Measurements from ENCODE around the gene NUP42. TPM values are rescaled to one million over a fixed set of nuclear protein-coding genes. Genes with fewer than 3 reads are reported as not detected.

NUP42 gene
- total and polyA plus RNA-seq, 9 of the 15 experiments (the other 6 are each of a cell fraction or from before 2014, with no cell fraction given): 41.8 to 86.4 (median 71.2) TPM

DNA sequence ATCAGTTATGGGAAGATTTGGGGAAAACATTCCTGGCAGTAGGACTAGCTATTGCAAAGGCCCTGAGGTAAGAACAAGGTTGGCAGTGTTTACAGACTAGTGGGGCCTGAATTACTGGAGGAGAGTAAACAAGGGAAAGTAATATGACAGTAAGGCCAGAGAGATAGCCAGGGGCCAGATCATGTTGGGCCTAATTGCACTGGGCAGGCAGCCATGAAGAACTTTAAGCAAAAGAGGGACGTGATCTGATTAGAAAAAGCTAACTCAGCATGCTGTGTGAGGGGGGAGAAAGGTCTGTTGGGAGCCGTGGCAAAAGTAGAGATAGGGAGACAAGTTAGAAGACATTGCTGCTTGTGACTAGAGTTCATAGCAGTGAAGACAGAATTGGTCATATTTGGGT is 9.2 kb downstream of the NUP42 start (continued):
- TF ChIP-seq, protein P1, sequence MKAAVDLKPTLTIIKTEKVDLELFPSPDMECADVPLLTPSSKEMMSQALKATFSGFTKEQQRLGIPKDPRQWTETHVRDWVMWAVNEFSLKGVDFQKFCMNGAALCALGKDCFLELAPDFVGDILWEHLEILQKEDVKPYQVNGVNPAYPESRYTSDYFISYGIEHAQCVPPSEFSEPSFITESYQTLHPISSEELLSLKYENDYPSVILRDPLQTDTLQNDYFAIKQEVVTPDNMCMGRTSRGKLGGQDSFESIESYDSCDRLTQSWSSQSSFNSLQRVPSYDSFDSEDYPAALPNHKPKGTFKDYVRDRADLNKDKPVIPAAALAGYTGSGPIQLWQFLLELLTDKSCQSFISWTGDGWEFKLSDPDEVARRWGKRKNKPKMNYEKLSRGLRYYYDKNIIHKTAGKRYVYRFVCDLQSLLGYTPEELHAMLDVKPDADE (conservative IDR thresholded peaks at IDR 0.05; ENCODE audit: control insufficient read depth, low read depth, low read length): no peak
- TF ChIP-seq RNF2 (IDR thresholded peaks at IDR 0.05): peak; percentile 37; the same call in 1 of the 2 replicates
- no peak for TF ChIP-seq SAP30 (IDR thresholded peaks at IDR 0.05; ENCODE audit: borderline replicate concordance, insufficient read depth, low read depth, low read length, poor library complexity, severe bottlenecking)
- no peak for TF ChIP-seq RBM15 (IDR thresholded peaks at IDR 0.05; ENCODE audit: insufficient read depth, low read length)
- no peak for TF ChIP-seq WHSC1 (IDR thresholded peaks at IDR 0.05; ENCODE audit: low read length)
- peak; percentile 98 for TF ChIP-seq FOXJ2 (tag; IDR thresholded peaks at IDR 0.05)
- TF ChIP-seq ZFP1 (CRISPR knock-in tag; IDR thresholded peaks at IDR 0.05): no peak
- TF ChIP-seq, protein P2, sequence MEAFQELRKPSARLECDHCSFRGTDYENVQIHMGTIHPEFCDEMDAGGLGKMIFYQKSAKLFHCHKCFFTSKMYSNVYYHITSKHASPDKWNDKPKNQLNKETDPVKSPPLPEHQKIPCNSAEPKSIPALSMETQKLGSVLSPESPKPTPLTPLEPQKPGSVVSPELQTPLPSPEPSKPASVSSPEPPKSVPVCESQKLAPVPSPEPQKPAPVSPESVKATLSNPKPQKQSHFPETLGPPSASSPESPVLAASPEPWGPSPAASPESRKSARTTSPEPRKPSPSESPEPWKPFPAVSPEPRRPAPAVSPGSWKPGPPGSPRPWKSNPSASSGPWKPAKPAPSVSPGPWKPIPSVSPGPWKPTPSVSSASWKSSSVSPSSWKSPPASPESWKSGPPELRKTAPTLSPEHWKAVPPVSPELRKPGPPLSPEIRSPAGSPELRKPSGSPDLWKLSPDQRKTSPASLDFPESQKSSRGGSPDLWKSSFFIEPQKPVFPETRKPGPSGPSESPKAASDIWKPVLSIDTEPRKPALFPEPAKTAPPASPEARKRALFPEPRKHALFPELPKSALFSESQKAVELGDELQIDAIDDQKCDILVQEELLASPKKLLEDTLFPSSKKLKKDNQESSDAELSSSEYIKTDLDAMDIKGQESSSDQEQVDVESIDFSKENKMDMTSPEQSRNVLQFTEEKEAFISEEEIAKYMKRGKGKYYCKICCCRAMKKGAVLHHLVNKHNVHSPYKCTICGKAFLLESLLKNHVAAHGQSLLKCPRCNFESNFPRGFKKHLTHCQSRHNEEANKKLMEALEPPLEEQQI (IDR thresholded peaks at IDR 0.05): peak; percentile 84; the same call in 1 of the 2 replicates
- TF ChIP-seq ZNF121 (CRISPR knock-in tag; conservative IDR thresholded peaks at IDR 0.05): no peak
- TF ChIP-seq NFE2L1 (tag; IDR thresholded peaks at IDR 0.05; ENCODE audit: borderline replicate concordance, low read depth): no peak
- TF ChIP-seq, protein P3, sequence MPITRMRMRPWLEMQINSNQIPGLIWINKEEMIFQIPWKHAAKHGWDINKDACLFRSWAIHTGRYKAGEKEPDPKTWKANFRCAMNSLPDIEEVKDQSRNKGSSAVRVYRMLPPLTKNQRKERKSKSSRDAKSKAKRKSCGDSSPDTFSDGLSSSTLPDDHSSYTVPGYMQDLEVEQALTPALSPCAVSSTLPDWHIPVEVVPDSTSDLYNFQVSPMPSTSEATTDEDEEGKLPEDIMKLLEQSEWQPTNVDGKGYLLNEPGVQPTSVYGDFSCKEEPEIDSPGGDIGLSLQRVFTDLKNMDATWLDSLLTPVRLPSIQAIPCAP (CRISPR knock-in tag; IDR thresholded peaks at IDR 0.05; ENCODE audit: borderline replicate concordance): no peak
- no peak for TF ChIP-seq HEY1 (CRISPR knock-in tag; IDR thresholded peaks at IDR 0.05; ENCODE audit: borderline replicate concordance)
- TF ChIP-seq TCF7L2 (IDR thresholded peaks at IDR 0.05; ENCODE audit: low read depth, low read length): no peak
- TF ChIP-seq RHOXF2B (CRISPR knock-in tag; conservative IDR thresholded peaks at IDR 0.05): no peak
- no peak for TF ChIP-seq CSDE1 (IDR thresholded peaks at IDR 0.05)
- TF ChIP-seq ZNF134 (CRISPR knock-in tag; conservative IDR thresholded peaks at IDR 0.05): no peak
- TF ChIP-seq ZNF785 (CRISPR knock-in tag; IDR thresholded peaks at IDR 0.05): no peak
- no peak for TF ChIP-seq ZNF217 (CRISPR knock-in tag; IDR thresholded peaks at IDR 0.05)
- no peak for TF ChIP-seq NCOA6 (IDR thresholded peaks at IDR 0.05)
- TF ChIP-seq, protein P4, sequence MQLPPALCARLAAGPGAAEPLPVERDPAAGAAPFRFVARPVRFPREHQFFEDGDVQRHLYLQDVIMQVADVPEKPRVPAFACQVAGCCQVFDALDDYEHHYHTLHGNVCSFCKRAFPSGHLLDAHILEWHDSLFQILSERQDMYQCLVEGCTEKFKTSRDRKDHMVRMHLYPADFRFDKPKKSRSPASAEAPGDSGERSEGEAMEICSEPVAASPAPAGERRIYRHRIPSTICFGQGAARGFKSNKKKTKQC (CRISPR knock-in tag; IDR thresholded peaks at IDR 0.05): no peak
- TF ChIP-seq, protein P5, sequence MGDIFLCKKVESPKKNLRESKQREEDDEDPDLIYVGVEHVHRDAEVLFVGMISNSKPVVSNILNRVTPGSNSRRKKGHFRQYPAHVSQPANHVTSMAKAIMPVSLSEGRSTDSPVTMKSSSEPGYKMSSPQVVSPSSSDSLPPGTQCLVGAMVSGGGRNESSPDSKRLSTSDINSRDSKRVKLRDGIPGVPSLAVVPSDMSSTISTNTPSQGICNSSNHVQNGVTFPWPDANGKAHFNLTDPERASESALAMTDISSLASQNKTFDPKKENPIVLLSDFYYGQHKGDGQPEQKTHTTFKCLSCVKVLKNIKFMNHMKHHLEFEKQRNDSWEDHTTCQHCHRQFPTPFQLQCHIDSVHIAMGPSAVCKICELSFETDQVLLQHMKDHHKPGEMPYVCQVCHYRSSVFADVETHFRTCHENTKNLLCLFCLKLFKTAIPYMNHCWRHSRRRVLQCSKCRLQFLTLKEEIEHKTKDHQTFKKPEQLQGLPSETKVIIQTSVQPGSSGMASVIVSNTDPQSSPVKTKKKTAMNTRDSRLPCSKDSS (IDR thresholded peaks at IDR 0.05; ENCODE audit: low read depth, partially characterized antibody): no peak
- no peak for TF ChIP-seq ZNF79 (CRISPR knock-in tag; IDR thresholded peaks at IDR 0.05; ENCODE audit: low read depth)
- TF ChIP-seq TGIF2 (CRISPR knock-in tag; IDR thresholded peaks at IDR 0.05): no peak
- TF ChIP-seq RBM14 (IDR thresholded peaks at IDR 0.05; ENCODE audit: borderline replicate concordance, insufficient read depth, low read depth, low read length): no peak
